Stimulated activated CD4-positive, alpha-beta T cell treated with anti-CD3 and anti-CD28 coated beads, Interleukin-4, amount 100 ng/mL, for 1 hour (primary cell): Measurements from ENCODE around the gene PAX9.

ENCODE experiments used
- DNase-seq: peaks from one replicate; pipeline ENCODE4 v3.0.0-alpha.2; 2020

PAX9 gene

DNA sequence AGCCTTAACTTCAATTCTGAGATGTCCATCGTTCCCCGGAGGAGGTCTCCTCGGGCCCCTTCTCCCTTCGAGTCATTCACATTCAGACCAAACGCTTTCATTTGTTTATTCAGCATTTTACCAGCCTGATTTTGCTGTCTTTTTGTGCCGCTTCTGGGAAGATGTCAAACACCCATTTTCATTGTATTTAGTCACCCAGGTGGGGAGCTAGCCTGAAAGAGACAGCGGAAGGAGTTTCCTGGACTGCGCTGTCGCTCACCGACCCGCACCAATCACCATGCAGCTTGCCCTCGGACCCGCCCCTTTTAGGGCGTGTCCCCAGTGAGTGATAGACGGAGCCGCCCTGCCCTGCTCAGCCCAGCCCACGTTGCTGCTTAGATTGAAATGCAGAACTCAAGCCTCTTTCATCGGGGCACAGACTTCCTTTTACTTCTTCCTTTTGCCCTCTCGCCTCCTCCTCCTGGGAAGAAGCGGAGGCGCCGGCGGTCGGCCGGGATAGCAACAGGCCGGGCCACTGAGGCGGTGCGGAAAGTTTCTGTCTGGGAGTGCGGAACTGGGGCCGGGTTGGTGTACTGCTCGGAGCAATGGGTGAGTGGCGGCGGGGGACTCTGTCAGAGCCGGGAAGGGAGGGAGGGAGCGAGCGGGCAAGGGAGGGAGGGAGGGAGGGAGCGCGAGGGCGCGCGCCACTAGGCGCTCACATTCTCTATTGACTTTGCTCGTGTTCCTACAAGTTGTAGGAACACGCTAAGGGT lies at the start of gene PAX9:
Gene PAX9 (plus strand): TSS at position 355 of the 752 bp plus-strand sequence. CDS start 230 bp downstream, at position 585.
- DNase-seq = peak; percentile 35

DNA sequence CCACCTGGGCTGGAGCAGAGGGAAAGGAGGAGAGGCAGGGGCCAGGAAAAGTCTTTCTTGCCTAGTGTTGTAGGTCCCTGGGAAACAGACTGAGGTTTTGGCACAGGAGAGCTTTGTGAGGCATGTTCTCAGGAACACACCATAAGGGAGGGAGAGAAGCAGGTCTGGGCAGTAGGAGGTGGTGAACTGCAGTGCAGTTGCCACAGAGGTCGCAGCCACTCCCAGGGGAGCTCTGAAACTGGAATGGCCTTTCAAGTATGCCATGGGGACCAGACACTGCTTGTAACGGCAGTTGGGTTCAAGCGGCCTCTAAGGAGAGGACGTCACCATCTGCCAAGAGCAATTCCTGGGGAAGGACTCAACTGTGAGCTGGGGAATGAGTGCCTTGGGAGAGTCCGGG lies 43.8 kb upstream of the PAX9 start:
- DNase-seq = no peak

DNA sequence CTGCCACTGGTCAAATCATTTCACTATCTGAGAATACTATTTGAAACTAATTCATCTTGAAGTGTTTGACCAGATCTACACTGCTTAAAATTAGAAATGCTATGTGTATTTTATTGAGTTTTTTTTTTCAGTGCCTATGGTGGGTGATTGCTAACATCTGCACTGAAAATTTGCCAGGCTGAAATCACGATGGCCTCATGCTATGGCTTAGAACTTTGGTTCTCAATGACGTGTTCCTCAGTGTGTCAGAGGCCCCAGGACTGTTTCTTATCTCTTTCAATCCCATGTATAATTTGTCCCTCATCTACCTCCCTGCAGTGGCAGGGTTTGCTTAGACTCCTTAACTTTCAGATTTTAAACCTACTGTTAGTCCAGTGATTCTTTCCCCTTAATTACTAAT lies 43.0 kb upstream of the PAX9 start:
- DNase-seq = no peak

DNA sequence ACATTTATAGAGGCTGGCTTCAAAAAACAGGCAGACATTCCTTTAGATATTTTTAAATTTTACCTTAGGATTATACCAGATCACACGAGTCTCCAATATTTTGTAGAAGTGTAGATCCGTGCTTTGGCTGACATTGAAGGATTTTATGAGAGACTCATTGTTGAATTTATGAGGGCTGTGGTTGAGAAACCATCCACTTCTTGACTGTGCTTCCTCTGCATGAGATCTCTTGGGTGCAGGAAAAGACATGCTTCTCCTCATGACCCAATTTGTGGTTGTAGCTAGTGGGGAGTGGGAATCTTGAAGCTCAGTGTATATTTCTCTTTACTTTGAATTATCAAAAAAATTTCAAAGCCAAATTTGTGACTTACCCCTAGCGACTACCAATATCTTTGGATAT lies 42.5 kb upstream of the PAX9 start:
- no peak for DNase-seq

DNA sequence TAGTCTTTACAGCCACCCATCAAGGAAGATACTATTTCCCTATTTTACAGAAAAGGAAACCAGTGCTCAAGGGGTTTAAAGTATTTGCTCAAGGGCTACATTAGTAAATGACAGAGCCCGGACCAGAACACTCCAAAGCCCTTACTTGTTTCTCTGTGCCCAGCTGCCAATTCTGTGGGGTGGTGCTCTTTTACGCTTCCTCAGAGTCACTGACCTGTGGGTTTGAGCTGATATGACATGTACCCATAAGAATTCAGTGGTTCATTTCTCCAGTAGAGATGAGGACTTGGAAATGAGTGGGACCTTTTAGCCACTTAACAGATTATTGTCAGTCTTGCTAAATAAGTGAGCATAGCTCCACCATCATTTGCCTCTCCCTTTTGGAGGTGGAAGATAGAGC lies 41.8 kb upstream of the PAX9 start:
- DNase-seq = no peak

DNA sequence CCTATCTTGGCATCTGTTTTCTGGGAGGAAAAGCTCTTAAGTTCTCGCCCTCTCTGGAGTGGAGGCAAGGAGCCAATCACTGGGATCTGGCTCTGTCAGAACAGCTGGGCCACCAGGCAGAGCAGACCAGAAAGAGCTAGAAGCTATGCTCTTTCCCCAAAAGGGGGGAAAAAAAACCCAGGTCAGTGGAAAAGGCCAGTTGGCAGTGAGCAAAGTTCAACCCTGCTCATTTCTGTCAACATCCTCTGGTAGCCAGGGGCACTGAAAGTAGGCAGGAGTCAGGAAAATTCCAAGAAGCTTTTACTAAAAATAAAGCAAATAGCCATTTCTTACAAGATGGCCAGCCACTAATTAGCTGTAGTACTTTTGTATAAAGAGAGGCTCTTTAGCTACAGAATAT lies 36.6 kb upstream of the PAX9 start:
- DNase-seq = no peak

DNA sequence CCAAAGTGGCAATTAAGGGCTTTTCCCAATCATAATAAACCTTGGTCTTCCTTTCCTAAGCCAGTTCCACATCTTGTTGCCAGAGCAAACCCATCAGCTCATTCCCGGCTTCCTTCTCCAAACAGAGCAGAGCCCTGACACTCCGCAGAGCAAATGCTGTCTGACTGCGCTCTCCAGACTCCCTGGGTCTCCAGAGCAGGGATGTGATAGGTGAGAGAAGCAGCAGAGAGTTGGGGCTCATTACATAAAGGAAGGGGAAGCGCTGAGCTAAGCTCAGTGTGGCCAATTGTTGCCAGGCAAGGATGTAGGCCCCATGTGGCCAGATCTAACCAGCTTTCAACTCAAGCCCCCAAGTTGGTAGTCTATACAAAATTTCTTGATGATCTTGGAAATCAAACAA lies 36.2 kb upstream of the PAX9 start:
- DNase-seq = no peak

DNA sequence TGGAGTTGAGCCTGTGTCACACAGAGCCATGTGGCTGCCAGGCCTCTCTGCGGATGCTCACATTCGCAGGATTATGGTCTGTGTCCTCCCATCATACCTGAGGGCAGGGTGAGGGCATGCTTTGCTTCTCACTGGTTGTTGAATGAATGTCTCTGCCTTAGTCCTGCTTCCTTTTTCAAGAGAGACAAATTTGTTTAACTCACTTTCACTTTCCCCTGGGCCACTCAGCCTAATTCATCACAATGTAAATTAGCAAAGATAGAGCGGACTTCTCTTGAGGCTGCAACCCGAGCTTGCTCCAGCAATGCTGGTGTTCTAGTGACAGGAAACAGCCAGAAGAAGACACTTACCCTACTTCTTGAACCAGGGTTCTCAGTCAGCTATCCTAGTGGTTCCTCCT lies 35.5 kb upstream of the PAX9 start:
- no peak for DNase-seq

DNA sequence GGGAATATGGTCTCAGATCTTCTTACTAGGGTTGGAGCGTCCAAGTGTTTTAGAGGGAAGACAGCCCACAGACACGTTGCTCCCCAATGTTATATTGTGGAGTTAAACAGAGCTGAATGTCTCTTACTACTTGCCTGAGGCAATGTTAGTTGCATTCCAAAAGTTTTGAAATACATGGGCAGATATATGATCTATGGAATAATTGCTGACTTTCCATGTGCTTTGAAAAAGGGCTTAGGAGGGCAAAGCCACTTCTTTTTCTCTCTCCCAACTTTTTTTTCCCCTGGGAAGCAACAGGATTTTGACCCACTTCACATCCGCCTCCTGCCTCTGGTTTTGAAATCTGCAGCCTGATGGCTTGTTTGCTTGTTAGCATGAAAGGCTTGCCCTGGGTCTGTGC lies 33.7 kb upstream of the PAX9 start:
- no peak for DNase-seq

DNA sequence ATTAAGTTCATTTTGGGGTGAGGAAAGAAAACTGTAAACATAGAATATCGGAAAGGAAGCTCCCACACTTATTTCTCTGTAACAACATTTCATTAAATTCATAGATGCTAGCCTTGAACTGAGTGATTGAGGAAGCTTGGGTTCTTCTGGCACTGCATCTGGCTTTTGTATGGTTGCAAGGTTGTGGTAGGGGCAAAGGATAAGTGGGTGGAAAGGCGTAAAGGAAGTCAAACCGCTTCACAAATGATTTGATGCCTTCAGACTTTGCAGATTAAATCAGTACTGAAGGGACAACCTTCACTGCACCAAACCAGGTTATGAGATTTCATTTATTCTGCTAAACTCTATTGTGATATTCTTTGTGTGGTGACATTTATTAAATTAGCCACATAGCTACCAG lies 28.1 kb upstream of the PAX9 start:
- no peak for DNase-seq

DNA sequence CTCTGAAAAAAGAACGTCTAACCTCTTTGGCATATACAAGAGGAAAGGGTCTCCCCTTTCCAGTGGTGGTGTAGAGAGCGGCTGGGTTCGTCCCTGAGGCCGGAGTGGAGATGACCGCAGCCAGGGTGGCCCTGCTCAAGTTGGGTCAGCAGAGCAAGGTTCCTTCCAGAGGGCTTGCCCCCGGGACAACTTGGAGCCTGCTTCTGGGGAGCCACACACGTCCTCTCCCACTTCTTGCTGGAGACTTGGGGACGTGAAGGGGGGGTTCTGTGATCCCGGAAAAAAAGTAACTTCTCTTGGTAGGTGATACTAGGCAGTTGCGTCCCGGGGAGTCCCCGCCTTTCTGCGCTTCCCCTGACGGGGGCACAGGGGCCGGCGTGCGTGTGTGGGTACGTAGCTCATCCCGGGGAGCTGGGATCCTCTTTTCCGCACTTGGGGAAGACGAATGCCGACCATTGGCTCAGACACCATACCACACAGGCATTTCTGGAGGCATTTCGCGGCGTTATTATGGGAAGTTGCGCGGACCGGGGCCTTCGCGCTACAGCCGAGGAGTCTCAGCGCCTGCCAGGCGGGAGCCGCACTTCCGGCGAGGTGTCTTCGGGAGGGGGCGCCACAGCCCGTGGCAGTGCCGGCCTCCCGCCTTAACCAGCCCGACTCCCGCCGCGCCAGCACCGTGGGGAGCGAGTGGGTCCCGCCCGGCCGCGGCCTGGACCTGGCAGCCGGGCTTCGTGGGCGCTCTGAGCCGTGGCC lies 14.8 kb upstream of the PAX9 start:
- DNase-seq = no peak

DNA sequence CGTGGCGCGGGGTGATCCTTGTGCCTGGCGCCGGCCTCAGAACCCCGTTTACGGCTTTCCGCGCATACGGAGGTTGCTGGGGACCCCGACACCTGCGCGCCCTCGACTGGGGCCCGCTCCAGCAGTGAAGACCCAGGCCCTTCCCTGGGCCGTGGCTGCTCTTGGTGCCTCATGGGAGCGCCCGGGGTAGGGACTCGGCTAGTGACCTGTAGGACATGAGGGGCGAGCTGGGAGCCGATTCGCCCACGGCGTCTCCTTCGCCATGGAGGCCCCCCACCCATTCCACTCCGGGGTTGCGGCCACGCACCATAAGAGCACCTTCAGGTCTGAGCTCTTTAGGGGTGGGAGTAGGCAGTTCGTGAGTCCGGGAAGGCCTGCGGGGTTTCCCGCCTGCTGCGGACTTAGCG lies 14.2 kb upstream of the PAX9 start:
- no peak for DNase-seq

DNA sequence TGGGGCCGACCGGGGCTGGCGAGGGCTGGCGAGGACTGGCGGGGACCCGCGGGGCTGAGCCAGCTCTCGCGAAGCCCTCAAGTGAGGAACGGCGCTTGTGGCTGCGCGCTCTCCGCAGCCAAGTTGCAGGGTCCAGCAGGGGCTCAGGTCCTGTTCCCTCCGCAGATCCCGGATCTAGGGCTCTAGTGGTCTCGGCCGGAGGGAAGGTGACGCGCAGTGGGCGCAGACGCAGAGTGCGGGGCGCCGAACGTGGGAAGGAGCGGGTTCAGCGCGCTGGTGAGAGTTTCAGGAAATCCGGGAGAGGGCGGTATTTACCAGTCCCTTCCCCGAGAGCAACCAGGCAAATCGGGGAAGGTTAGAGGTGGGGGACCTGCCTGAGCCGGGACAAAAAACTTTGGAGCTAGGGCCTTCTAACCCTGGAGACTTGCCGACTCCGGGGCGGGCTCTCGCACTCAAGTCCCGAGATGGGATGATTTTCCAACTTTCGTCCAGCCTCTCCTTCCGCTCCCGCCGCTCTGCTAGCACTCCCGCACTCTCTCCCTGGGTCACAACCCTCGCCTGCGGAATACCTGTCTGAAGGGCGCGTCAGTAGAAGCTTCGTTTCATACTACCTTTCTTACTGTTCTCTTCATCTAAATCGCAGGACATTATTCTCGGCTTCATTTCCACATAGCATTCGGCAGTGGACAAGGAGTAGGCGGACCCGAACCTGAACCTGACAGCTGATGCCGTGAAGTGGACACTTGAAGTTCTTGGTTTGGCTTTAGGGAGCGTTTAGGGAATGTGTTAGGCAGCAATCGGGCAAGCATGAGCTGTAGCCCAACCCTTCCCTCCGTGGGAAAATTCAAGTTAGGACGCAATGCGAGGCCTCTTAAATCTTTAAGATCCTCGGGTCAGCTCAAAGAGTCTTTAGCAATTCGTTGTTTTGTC lies 13.6 kb upstream of the PAX9 start:
- no peak for DNase-seq

DNA sequence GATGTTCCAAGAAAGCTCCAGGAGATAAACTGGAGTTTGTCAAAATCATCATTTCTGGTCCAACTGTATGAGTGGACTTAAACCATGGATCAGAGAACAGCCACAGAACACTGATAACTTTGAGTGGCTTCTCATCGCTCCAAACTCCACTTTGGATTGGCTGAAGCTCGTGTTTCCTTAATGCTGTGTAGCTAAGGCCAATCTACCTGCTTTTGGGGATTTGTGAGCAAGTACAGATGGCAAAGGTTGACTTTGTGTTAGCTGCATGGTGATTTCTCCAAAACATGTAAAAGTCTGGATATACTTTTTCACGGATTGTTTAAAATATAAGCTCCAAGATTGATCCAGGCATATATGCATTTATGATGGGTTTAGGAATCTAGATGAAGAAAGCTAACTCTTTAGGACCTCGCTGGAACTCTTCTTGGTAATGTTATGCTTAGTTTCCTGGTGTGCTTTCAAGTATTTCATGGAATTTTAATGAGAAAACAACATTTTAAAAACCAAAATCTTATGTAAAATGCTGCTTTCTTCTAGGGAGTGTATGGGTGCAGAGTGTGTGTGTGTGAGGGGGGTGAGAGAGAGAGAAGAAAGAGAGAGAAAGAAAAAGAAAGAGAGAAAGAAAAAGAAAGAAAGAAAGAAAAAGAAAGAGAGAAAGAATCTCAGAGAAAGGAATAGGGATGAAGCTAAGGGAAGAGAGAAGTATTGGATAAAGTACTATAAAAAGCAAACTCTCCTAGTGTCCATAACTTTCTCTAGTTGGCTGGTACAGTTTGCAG lies 11.6 kb upstream of the PAX9 start:
- DNase-seq = no peak

DNA sequence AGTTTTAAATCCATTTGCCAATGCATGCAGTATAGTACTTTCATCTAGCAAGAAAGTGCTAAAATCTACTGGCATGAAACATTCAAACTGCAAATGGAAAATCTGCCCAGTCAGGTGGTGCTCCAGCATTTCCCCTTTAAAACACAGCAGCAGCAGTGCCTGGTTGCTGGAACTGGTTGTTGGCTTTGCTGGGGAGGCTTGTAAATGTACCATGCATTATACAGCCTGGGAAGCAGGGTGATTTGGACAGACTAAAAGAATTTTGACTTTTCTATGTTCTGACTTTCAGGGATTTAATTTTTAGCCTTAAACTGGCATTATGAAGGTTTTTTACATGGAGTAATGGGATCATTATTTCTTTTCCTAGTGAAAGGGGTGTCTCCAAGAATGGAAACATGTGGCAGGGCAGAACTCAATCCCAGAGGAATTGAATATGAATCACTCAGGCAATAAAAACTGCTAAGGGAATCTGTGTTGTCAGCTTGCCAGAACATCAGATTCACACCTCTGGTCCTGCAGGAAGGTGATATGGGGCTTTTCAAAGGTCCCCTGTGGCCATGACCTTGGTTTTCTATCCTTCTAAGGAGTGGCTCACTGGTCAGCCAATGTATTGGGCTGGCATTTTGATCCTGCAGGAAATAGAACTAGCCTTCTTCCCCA lies 9.0 kb upstream of the PAX9 start:
- DNase-seq = no peak

DNA sequence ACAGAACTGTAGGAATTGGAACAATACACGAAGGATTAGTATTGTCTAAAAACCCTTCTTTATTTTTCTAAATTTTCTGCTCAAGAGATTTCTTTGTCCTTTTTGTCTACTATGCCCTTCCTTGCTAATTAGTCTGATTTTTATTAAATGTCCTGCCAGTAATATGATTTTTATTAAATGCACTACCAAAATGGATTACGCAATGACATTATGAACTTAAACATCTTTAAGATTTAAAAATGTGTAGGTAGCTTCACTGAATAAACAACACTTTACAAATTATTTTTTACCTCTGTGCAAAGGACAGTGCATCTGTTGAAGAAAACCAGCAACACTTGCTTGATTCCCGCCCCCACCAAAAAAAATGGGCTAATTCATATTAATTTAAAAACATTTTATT lies 8.2 kb upstream of the PAX9 start:
- DNase-seq = no peak

DNA sequence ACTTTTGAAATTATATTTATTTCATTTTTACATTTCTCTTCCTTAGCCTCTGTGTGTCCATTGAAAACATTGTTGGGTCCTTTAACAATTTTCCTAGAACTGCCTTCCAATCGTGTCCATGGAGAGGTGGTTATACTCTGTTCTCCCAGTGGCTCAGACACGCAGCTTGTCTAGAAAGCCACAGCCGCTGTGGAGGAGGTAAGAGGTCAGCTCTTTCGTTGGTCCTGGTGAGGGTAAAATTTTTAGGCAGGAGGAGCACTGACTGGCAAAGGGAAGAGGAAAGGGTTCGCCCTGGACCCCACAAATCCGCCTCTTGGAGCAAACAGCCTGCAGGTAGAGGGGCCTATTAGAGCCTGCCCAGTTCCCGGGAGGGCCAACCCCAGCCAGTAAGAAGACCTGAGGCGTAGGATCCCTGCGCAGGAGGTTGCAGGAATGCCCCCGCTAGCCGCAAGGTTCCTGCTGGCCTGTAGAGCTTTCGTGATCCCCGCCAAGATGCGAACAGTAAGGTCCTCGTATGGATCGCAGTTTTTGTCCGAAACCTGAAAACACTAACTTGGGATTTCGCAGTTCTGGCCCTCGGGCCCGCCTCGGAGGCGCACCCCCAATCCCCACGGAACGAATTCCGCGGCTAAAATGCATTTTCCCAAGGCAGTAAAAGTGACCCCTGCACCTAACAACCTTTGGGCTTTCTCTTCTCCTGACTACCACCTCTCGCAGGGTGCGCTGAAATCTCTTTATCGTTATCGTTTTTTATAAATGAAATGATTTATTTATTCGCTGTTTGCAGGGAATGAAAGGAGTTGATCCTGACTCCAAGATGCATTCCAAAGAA lies 7.5 kb upstream of the PAX9 start:
- no peak for DNase-seq

DNA sequence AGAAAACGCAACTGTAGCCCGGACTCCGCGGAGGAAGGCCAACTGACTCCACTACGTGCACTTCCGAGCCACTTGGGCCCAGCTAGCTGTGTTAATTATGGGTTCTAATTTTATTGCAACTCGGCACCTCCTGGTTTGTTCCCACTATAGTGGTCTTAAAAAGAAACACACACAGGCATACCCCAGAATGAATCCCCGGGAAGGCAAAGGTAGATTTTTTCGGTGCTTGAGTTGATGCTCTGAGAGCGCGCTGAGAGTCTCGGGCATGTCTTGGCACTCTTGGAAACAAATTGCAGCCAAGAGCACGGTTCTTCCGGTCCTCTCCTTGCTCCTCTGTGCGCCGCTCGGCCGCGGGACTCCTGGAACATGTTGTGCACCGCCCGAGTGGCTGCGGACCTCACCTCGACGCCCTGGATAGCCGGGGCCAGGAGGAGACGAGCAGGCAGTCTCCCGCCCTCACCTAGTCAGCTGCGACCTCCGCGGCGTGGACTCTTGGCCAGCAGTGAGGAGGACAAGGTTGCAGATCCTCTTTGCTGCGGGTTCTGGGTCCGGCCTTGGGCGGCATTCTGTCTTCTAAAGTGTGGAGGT lies 6.8 kb upstream of the PAX9 start:
- DNase-seq = no peak

DNA sequence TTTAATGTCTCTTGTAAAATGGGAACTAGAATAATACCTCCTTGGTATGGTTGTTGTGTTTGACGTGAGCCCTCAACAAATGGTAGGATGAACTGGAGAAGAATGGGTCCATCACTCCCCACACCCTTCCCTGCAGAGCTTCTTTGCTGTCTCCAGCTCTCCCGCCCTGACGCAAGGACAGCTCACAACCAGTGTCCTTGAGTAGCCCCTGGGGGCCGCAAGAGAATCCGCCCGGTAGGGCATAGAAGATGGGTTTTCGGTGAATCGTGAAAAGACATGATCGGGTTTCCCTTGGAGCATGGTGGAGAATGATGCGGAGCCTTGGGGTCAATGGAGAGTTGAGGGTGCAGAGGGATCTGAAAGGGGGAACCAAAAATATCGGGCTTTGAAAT lies 6.1 kb upstream of the PAX9 start:
- no peak for DNase-seq

DNA sequence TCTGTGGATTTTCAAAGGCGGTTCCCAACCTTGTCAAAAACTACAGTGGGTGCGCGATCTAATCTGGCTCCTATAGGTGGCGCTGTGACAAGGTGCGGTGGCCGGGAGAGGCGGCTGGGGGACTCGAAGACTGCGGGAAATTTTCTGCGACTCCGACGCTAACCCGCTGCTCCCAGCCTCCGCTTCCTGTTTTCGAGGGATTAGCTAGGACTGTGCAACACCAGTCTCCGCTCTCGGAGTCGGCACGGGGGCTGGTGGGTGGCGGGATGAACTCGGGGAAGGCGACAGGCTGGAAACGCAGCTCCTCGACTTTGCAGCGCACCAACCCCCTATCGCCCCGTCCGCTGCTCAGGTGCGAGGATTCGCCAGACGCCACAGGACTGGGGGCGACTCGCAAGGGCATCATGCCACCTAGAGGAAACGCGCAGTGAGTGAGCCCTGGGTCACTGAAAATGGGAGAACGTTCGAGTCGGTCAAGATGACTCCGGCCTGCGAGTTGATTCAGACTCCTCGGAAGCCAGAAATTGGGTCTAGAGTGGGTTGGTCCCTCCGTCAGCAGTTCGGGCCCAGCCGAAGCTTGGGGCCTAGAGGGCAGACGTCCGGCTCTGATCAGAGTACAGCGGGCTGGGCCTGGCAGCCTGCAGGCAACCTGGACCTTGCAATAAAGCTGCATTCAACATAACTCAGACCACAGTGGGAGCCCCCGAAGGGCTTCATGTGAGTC lies 5.5 kb upstream of the PAX9 start:
- no peak for DNase-seq
